K562 (cell line): ENCODE data around the gene PTPRR. TPM values are rescaled to one million over a fixed set of nuclear protein-coding genes. Genes with fewer than 3 reads are reported as not detected.

ENCODE experiments used
- ATAC-seq: fragments of 200-7000 bp; cut with Tn5 transposase; 3 replicates; pipeline ENCODE4 v1.9.1; 2020; ENCODE audit warnings: moderate library complexity
- BruUV-seq: library from RNA; stranded (reverse); fragments of 400-500 nt; replicated peaks from 2 replicates; lab custom pipeline; 2021; lab: Mats Ljungman, UMichigan
- CTCF ChIA-PET: fragments of 300-600 bp; formaldehyde crosslinking; extraction: SDS; loops from one replicate; lab custom pipeline; 2021; ENCODE audit warnings: low intra/inter-chr PET ratio; lab: Yijun Ruan, JAX
- POLR2A ChIA-PET: fragments of 300-600, 350-650 bp; sonication (Branson Sonifier 250); formaldehyde crosslinking; extraction: SDS; loops from one replicate; lab custom pipeline; 2021; ENCODE audit warnings: antibody characterized with exemption, inconsistent platforms; lab: Yijun Ruan, JAX
- DNase-seq, 4 experiments: peaks; one replicate each; pipeline versions ENCODE4 v3.0.0 to v3.0.0-alpha.2; 2011 to 2018; ENCODE audit warnings: low spot score in 3 of 4, mixed read lengths in 3 of 4; ENCODE audit errors: extremely low read depth in 1 of 4
- FAIRE-seq: peaks from 2 replicates; lab custom pipeline; 2011; peaks lifted over from hg19 to GRCh38; lab: Jason Lieb, UNC
- H2AFZ ChIP-seq: 2 replicates; pipeline ENCODE4 v1.6.0; 2011; ENCODE audit warnings: low read depth, low read length, control low read depth, inconsistent platforms
- H3K27ac ChIP-seq: fragments of 200-600 bp; 3 replicates; pipeline ENCODE4 v1.8.0; 2011; ENCODE audit warnings: low read depth, mild to moderate bottlenecking, control low read depth, inconsistent platforms, low read length, moderate library complexity, mixed read lengths; ENCODE audit errors: extremely low read depth
- H3K27me3 ChIP-seq, 2 experiments: fragments of 300-600 bp in 1 of 2; 2 replicates in 1 of 2; 3 replicates in 1 of 2; pipeline versions ENCODE4 v1.6.0 to v1.8.0; 2011; ENCODE audit warnings: inconsistent platforms in 2 of 2, low read length in 2 of 2, mild to moderate bottlenecking in 1 of 2, mixed read lengths in 1 of 2, moderate library complexity in 1 of 2; ENCODE audit not compliant: control insufficient read depth in 2 of 2, insufficient read depth in 2 of 2
- H3K36me3 ChIP-seq: fragments of 300-600 bp; 3 replicates; pipeline ENCODE4 v1.8.0; 2011; ENCODE audit warnings: mild to moderate bottlenecking, low read length, inconsistent platforms; ENCODE audit not compliant: control insufficient read depth, insufficient read depth
- H3K4me1 ChIP-seq, 2 experiments: fragments of 200-600 bp in 1 of 2; replicated peaks in 1 of 2; 2 replicates in 1 of 2; 3 replicates in 1 of 2; pipeline versions ENCODE4 v1.5.1 to v1.8.0; 2011; ENCODE audit warnings: inconsistent platforms in 2 of 2, low read length in 2 of 2, mild to moderate bottlenecking in 1 of 2, mixed read lengths in 1 of 2, moderate library complexity in 1 of 2; ENCODE audit not compliant: control insufficient read depth in 2 of 2, insufficient read depth in 2 of 2
- H3K4me2 ChIP-seq: 2 replicates; pipeline ENCODE4 v1.6.1; 2011; ENCODE audit warnings: low read length, control low read depth, inconsistent platforms, mixed read lengths; ENCODE audit not compliant: insufficient read depth
- H3K4me3 ChIP-seq: fragments of 200-600 bp; sonication (generic), shearing (Covaris generic); 2 replicates; pipeline ENCODE4 v1.5.1; 2016; ENCODE audit warnings: control low read depth, inconsistent platforms
- H3K79me2 ChIP-seq: fragments of 200-600 bp; 3 replicates; pipeline ENCODE4 v1.8.0; 2011; ENCODE audit warnings: low read length, inconsistent platforms; ENCODE audit not compliant: control insufficient read depth, insufficient read depth
- H3K9ac ChIP-seq, 2 experiments: 2 replicates each; pipeline versions ENCODE4 v1.6.0 to v1.6.1; 2011; ENCODE audit warnings: low read depth in 2 of 2, low read length in 2 of 2, control low read depth in 1 of 2, inconsistent platforms in 1 of 2, mild to moderate bottlenecking in 1 of 2, mixed read lengths in 1 of 2; ENCODE audit not compliant: insufficient read depth in 1 of 2
- H3K9me1 ChIP-seq: one replicate; pipeline ENCODE4 v1.6.0; 2011; ENCODE audit warnings: inconsistent platforms, mild to moderate bottlenecking, low read length, moderate library complexity; ENCODE audit not compliant: control insufficient read depth, insufficient read depth
- H3K9me3 ChIP-seq: replicated peaks from 2 replicates; pipeline ENCODE4 v1.5.1; 2011; ENCODE audit warnings: low read depth, low read length, inconsistent platforms; ENCODE audit not compliant: control insufficient read depth, insufficient read depth
- H4K20me1 ChIP-seq: replicated peaks from 2 replicates; pipeline ENCODE4 v1.6.1; 2011; ENCODE audit warnings: low read length, inconsistent platforms, mixed read lengths; ENCODE audit not compliant: control insufficient read depth, insufficient read depth
- CREBBP ChIP-seq: IDR thresholded peaks from one replicate; pipeline ENCODE4 v1.6.1; 2012; ENCODE audit warnings: low read depth, mild to moderate bottlenecking, control low read depth, inconsistent platforms, low read length
- KLF6 ChIP-seq: fragments of 250-450 bp; sonication (Bioruptor Pico); IDR thresholded peaks from 2 replicates; pipeline ENCODE4 v1.4.0; 2020; ENCODE audit warnings: mild to moderate bottlenecking, moderate library complexity, borderline replicate concordance
- MYC ChIP-seq, 2 experiments: fragments of 250-450 bp in 1 of 2; sonication (Bioruptor Pico) in 1 of 2; IDR thresholded peaks; 2 replicates each; pipeline versions ENCODE4 v1.5.1 to v1.6.1; 2012 to 2021; ENCODE audit warnings: low read depth in 2 of 2, borderline replicate concordance in 1 of 2, improper control_type of control experiment in 1 of 2, low read length in 1 of 2, mild to moderate bottlenecking in 1 of 2, moderate library complexity in 1 of 2
- NONO ChIP-seq, 2 experiments: fragments of 200-400 bp in 1 of 2; fragments of 450-650 bp in 1 of 2; formaldehyde crosslinking in 1 of 2; IDR thresholded peaks; 2 replicates each; pipeline ENCODE4 v1.6.1; 2017; ENCODE audit warnings: low read depth in 2 of 2, mild to moderate bottlenecking in 2 of 2, moderate library complexity in 2 of 2, low read length in 1 of 2
- PRPF4 ChIP-seq: fragments of 200-400 bp; formaldehyde crosslinking; IDR thresholded peaks from one replicate; pipeline ENCODE4 v1.6.1; 2017; ENCODE audit warnings: low read length, low read depth, mild to moderate bottlenecking; ENCODE audit not compliant: insufficient read depth, poor library complexity, severe bottlenecking
- STAT5A ChIP-seq: IDR thresholded peaks from 2 replicates; pipeline ENCODE4 v1.6.1; 2012; ENCODE audit warnings: low read length, inconsistent platforms, borderline replicate concordance
- ZNF224 ChIP-seq: sonication (generic); formaldehyde crosslinking; IDR thresholded peaks from 2 replicates; pipeline ENCODE4 v1.8.0; 2022; ENCODE audit warnings: mild to moderate bottlenecking, missing genetic modification reagents
- WGBS: fragments of 100-300 bp; shearing (Covaris generic); methylation state at CpG from one replicate; pipeline ENCODE4 v1.1.6; 2016; ENCODE audit warnings: low coverage, mixed read lengths; ENCODE audit not compliant: insufficient coverage; ENCODE audit errors: missing lambda C conversion rate; 5-methylcytosine and 5-hydroxymethylcytosine counted together
- in situ Hi-C: fragments of 300-500 bp; cut with MboI; formaldehyde crosslinking; loops from 4 replicates; pipeline ENCODE4 v1.15.0; 2018; ENCODE audit warnings: inconsistent platforms, mixed read lengths
- intact Hi-C: fragments of 100-400 bp; cut with micrococcal nuclease; formaldehyde crosslinking; loops from 2 replicates; pipeline ENCODE4 v1.14.2; 2022
- polyA plus RNA-seq, 8 experiments: library from polyadenylated mRNA; depleted of rRNA in 4 of 8; stranded (reverse) in 5 of 8; unstranded in 3 of 8; fragments of >200 nt; fragmentation: Nextera tagmentation in 2 of 8; fragmentation: Illumina TruSeq in 1 of 8; extraction: Ambion mirVana in 2 of 8; extraction: Trizol in 1 of 8; gene quantifications; 2 replicates each; pipeline versions ENCODE4 v1.2.1 to v1.2.3, GENCODE V29; 2011 to 2014; ENCODE audit warnings: inconsistent platforms in 1 of 8, missing spikeins in 1 of 8
- total RNA-seq, 7 experiments: library from RNA; depleted of rRNA in 6 of 7; stranded (reverse); fragments of >200 nt in 6 of 7; fragmentation: Illumina TruSeq in 2 of 7; extraction: Trizol in 2 of 7; gene quantifications; 2 replicates each; pipeline versions ENCODE4 v1.2.1 to v1.2.3, GENCODE V29; 2011 to 2021; ENCODE audit warnings: low replicate concordance in 1 of 7
- TF ChIP-seq, protein P1 (sequence below), 2 experiments: fragments of 450-650 bp; formaldehyde crosslinking in 1 of 2; IDR thresholded peaks; 2 replicates each; pipeline versions ENCODE4 v1.4.0 to v1.6.1; 2014 to 2020; ENCODE audit warnings: mild to moderate bottlenecking in 2 of 2, borderline replicate concordance in 1 of 2, low read depth in 1 of 2
- TF ChIP-seq, protein P2 (sequence below): IDR thresholded peaks from 3 replicates; pipeline ENCODE4 v1.6.1; 2011; ENCODE audit warnings: borderline replicate concordance, mild to moderate bottlenecking; ENCODE audit not compliant: insufficient read length, insufficient read depth
- TF ChIP-seq, protein P3 (sequence below): fragments of 200-800 bp; sonication (Bioruptor generic); IDR thresholded peaks from 2 replicates; pipeline ENCODE4 v1.6.1; 2017; ENCODE audit warnings: missing genetic modification characterization, missing compliant biosample characterization

The PTPRR gene
- total and polyA plus RNA-seq, 9 of the 15 experiments (the other 6 are each of a cell fraction or from before 2014, with no cell fraction given), result 6.6 to 41.7 (median 12.3) TPM

DNA sequence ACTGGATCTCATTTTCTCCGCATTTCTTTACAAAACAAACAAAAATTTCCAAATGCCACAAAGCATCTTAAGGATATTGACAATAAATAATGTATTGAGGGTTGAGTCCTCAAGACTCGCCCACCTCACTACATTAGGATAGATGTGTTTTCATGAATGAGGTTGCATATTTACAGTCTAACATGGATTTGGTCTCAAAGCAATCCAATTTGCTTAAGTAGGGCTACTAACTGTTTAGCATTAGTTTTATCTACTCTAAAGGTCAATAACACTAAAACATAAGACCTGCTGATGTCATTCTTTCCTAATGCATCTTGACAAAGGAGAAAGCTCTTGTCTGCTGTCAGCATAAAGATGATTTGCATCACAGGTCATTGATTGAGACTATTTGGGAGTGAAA is 82.4 kb downstream of the PTPRR start:
- ChIA-PET POLR2A (interaction anchor here (0.6 kb wide), 1 partner anchor 15 kb away, joined by 3 read pairs; no protein-coding TSS in a partner anchor), CTCF (no interaction called here)
- no peak overlapping the region for H3K4me2 ChIP-seq
- no peaks in the 10 kb centered on the region for H4K20me1 ChIP-seq
- H3K9me1 ChIP-seq, result no peaks in the 10 kb centered on the region
- DNase-seq (no peak), FAIRE-seq (no peak), ATAC-seq (no peak)
- no peak overlapping the region for H3K9ac ChIP-seq
- H3K4me3 ChIP-seq, result no peak overlapping the region
- H3K79me2 ChIP-seq, result no peaks in the 10 kb centered on the region
- no peaks in the 10 kb centered on the region for H3K27me3 ChIP-seq
- H3K9me3 ChIP-seq, result no peaks in the 10 kb centered on the region
- WGBS, result 0% methylated on average over 1 of the region's 2 CpGs
- H3K4me1 ChIP-seq, result no peaks in the 10 kb centered on the region
- no peaks in the 10 kb centered on the region for H3K36me3 ChIP-seq
- intact Hi-C loops (loop anchor here (10.0 kb wide), 1 partner anchor 243 kb away; no protein-coding TSS in a partner anchor), in situ Hi-C loops (no loop called here)
- no TSS peak for BruUV-seq
- H2AFZ ChIP-seq, result no peak overlapping the region
- H3K27ac ChIP-seq, result no peak overlapping the region
- TF ChIP-seq, protein P1, sequence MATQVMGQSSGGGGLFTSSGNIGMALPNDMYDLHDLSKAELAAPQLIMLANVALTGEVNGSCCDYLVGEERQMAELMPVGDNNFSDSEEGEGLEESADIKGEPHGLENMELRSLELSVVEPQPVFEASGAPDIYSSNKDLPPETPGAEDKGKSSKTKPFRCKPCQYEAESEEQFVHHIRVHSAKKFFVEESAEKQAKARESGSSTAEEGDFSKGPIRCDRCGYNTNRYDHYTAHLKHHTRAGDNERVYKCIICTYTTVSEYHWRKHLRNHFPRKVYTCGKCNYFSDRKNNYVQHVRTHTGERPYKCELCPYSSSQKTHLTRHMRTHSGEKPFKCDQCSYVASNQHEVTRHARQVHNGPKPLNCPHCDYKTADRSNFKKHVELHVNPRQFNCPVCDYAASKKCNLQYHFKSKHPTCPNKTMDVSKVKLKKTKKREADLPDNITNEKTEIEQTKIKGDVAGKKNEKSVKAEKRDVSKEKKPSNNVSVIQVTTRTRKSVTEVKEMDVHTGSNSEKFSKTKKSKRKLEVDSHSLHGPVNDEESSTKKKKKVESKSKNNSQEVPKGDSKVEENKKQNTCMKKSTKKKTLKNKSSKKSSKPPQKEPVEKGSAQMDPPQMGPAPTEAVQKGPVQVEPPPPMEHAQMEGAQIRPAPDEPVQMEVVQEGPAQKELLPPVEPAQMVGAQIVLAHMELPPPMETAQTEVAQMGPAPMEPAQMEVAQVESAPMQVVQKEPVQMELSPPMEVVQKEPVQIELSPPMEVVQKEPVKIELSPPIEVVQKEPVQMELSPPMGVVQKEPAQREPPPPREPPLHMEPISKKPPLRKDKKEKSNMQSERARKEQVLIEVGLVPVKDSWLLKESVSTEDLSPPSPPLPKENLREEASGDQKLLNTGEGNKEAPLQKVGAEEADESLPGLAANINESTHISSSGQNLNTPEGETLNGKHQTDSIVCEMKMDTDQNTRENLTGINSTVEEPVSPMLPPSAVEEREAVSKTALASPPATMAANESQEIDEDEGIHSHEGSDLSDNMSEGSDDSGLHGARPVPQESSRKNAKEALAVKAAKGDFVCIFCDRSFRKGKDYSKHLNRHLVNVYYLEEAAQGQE (IDR thresholded peaks at IDR 0.05; ENCODE audit: borderline replicate concordance), result no peak
- TF ChIP-seq, protein P1 (CRISPR knock-in tag; IDR thresholded peaks at IDR 0.05; ENCODE audit: low read depth), result no peak
- TF ChIP-seq NONO (IDR thresholded peaks at IDR 0.05; ENCODE audit: low read depth in 2 of 2, low read length in 1 of 2), result no peak
- no peak for TF ChIP-seq KLF6
- no peak for TF ChIP-seq PRPF4
- TF ChIP-seq CREBBP, result no peak
- TF ChIP-seq, protein P2, sequence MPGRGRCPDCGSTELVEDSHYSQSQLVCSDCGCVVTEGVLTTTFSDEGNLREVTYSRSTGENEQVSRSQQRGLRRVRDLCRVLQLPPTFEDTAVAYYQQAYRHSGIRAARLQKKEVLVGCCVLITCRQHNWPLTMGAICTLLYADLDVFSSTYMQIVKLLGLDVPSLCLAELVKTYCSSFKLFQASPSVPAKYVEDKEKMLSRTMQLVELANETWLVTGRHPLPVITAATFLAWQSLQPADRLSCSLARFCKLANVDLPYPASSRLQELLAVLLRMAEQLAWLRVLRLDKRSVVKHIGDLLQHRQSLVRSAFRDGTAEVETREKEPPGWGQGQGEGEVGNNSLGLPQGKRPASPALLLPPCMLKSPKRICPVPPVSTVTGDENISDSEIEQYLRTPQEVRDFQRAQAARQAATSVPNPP, result no peak
- TF ChIP-seq, protein P3, sequence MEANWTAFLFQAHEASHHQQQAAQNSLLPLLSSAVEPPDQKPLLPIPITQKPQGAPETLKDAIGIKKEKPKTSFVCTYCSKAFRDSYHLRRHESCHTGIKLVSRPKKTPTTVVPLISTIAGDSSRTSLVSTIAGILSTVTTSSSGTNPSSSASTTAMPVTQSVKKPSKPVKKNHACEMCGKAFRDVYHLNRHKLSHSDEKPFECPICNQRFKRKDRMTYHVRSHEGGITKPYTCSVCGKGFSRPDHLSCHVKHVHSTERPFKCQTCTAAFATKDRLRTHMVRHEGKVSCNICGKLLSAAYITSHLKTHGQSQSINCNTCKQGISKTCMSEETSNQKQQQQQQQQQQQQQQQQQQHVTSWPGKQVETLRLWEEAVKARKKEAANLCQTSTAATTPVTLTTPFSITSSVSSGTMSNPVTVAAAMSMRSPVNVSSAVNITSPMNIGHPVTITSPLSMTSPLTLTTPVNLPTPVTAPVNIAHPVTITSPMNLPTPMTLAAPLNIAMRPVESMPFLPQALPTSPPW (CRISPR knock-in tag), result no peak
- no peak for TF ChIP-seq MYC (IDR thresholded peaks at IDR 0.05; ENCODE audit: low read depth, low read length)
- TF ChIP-seq MYC (CRISPR knock-in tag; IDR thresholded peaks at IDR 0.05; ENCODE audit: borderline replicate concordance, low read depth), result no peak
- no peak for TF ChIP-seq ZNF224
- TF ChIP-seq STAT5A, result no peak
